NCI-H226 (cell line): Measurements from ENCODE around the gene PRKAG2.
"Not testable (repeated sequence)": the region's sequence is repeated elsewhere in the genome, so short reads cannot be mapped to it uniquely, and the experiment has no call there.

Experiments
- DNase-seq: peaks from one replicate; pipeline ENCODE4 v3.0.0-alpha.2; 2015

The PRKAG2 gene

GRCh38 chr7:151759591-151760042 lies 117.3 kb downstream of the PRKAG2 start:
- DNase-seq: peak; percentile 48

GRCh38 chr7:151758622-151759540 lies 118.0 kb downstream of the PRKAG2 start:
- DNase-seq: no peak

- DNase-seq: no peak
These were observed 119.6 kb downstream of the PRKAG2 start for GRCh38 chr7:151757274-151757673.

- no peak for DNase-seq
These were observed 120.0 kb downstream of the PRKAG2 start for GRCh38 chr7:151756866-151757265.

DNA sequence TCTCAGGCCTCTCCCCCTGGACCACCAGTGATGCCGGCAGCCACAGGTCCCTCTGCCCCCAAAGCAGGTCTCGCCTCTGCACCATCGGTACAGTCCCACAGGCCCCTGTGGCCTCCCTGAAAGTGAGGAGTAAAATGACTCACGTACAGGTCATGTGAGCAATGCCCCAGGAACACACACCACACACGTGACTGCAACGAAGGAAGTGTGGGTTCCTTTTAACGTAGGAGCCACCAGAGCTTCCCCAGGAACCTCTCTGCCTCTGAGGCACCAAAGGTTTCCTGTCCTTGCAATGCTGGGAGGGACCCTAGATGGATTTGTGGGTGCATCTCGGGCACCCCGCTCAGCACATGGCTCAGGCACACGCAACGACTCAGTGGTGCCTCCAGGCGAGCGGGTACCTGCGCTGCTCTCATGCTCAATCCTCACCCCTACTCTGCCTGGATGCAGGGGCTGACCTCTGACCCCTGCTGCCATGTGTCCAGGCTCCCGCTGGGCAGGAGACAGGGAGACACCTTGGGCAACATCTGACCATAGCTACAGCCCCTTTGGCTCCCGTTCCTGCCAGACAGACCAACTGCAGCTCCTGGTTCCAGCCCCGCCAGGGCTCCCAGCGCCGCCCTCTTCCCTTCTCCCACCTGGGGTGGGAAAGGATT lies 120.7 kb downstream of the PRKAG2 start:
- peak; percentile 53 for DNase-seq

DNA sequence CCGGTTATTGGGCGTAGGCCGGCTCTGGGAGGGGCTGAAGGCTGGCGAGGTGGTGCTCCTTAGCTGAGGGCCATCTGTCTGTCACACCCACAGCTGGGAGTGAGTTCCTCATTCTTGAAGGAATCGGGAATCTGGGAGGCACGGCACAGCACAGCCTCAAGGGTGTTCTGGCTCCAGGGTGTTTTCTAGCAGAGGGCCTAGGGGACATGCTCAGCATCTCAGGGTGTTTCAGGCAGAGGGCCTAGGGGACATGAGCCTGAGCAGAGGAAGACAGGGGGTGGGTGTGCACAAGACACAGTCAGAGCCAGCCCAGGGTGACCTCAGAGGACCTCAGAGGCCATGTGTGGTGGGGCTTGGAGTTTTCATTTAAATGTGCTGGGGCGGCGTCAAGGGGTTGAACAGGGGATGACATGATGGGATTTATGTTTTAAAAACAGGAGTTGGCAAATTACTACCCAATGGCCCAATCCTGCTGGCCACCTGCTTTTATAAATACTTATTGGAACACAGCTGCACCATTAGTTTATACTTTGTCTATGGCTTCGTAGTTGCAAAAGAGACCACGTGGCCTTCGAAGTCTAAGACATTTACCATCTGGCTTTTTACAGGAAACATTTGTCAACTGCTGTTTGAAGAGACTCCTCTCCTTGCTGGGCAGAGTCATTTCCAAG lies 121.6 kb downstream of the PRKAG2 start:
- no peak for DNase-seq

DNA sequence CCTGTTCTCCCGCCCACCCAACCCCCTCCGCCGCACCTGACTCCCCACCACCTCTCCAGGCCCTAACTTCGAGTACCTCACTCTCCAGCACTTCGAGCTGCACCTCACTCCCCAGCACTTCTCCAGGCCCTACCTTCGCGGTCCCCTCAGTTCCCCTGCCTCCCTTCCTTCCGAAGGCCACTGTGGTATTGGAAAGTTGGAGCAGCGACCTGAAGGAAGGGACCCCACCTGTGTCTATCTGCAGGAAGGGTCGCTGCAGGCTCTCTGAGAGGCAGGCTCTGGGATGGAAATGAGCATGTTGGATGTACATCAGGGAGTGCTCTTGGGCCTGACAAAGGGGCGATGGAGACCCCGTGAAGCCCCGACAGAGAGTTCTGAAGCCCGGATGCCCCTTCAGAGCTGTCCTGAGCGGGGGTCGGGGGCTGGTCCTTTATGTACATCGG lies 122.2 kb downstream of the PRKAG2 start:
- no peak for DNase-seq

GRCh38 chr7:151754142-151754590 lies 122.7 kb downstream of the PRKAG2 start:
- peak; percentile 99 for DNase-seq

GRCh38 chr7:151752816-151753595 lies 123.9 kb downstream of the PRKAG2 start:
- no peak for DNase-seq

DNA sequence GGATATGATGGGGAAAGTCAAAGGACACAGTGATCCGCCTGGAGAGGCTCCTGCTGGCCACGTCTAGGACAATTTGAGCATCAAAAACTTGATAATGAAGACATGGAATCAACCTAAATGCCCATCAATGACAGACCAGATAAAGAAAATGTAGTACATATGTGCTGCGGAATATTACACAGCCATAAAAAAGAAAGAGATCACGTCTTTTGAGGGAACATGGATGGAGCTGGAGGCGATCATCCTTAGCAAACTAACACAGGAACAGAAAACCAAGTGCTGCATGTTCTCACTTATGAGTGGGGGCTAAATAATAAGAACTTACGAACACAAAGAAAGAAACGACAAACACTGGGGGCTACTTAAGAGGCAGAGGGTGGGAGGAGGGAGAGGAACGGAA lies 124.9 kb downstream of the PRKAG2 start:
- DNase-seq: no peak

- DNase-seq: no peak
These were observed 128.2 kb downstream of the PRKAG2 start for GRCh38 chr7:151748733-151749132.

GRCh38 chr7:151748021-151748420 lies 128.9 kb downstream of the PRKAG2 start:
- not testable (repeated sequence) for DNase-seq

DNA sequence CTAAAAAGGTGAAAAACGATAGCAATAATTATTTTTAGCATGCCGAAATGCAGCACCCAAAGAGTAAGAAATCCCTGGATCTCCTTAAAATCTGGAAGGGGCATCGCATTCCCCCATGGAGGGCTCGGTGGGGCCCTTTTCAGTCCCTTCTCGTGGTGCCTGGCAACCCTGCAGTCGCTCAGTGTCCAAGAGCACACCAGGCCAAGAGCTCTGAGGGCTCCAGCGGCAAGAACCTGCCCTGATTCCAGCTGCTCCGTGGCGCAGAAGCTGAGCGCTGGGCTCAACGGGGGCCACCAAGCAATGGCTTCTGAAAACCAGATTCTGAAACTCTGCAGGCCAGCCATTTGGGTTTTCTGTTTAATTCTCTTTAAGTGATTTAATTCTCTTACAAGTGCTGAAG lies 131.2 kb downstream of the PRKAG2 start:
- DNase-seq: no peak

- DNase-seq: peak; percentile 73
These were observed 132.0 kb downstream of the PRKAG2 start for GRCh38 chr7:151744656-151745638.

DNA sequence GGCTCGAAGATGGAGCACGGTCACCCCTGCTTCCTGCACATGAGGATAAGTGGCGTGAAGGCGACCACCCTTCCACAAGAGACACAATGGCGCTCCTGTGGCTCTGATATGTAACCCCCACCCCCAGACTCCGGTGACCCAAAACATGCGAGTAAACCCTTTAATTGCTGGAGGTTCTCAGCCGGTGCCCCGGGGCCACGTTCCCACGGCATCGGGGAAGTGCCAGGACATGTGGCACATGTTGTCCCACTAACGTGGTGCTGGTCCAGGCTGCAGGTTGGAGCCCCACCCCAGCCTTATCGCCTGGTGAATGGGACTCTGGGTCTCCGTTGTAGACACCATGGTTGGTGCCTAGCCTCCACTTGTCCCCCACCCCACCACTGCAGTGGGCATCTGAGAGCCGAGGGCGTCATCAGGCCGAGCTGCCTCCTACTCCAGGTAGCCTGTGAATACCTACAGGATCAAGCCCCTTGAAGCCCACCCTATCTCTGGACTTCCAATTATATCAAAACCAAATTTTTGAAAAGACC lies 132.8 kb downstream of the PRKAG2 start:
- no peak for DNase-seq

DNA sequence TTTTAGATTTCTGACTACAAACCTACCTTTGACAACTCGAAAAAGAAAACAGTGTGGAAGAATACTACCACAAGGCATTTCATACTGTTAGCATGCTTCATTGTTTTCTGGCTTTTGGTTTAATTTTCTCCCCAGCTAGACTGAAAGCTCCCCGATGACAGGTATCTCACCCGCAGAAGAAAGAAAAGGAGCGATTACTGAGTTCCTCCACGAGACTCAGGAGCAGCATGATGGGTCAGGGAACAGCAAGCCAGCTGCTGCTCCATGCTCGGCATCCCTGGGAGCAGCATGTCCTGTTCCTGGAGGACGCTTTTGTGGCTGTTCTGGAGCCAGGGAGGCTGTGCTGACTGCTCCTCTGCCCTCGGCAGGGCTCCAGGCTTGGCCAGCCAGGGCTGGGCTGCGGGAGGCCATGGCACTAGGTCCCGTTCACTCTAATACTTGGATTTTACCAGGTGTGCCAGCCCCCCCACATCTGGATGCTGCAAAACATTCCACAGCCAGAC lies 133.4 kb downstream of the PRKAG2 start:
- no peak for DNase-seq

DNA sequence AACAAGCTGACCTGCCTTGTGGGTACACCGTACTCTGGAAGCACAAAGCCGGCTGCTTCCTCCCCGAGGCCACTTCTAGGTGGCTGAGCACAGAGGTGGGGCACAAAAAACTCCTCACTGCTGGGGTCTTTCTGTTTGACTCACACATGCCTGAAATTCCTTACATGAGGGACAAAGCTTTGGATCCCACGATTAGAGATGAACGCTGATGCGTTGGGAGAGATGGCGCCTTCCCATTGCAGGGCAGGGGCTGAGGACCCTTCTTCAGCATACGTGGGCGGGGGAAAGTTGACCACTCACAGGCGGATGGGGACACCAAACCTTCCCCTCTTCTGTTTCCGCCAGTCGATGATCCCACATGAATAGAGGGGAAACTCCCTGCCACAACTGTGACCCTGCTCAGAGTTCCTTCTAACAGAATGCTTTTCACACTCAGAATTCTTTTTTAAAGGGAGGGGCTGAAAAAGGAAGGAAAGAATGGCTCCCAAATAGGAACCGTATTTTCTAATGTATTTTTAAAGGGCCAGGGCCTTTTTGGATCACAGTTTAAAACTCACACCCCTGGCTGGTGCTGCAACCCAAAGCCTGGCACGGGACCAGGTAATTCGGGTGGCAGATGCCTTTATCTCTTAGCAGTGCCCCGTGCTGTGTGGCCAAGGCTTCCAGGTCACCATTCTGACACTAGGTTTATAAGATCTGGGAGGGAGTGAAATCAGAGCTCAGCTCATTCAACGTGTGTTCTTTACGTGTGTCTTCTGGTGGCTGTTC lies 134.0 kb downstream of the PRKAG2 start:
- no peak for DNase-seq

DNA sequence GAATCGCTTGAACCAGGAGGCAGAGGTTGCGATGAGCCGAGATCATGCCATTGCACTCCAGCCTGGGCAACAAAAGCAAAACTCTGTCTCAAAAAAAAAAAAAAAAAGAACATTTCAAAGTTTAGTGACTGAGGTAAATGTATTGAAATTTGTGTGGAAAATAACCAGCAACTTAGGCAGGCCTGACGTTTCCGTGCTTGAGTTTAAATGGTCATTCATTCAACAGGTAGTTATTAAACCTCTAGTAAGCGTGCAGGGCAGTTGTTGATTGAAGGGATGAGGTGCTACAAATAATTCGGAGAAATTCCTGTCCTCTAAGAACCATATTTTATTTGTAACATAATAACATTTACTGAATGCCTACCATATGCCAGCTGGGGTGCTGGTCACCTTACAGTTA lies 135.3 kb downstream of the PRKAG2 start:
- no peak for DNase-seq

DNA sequence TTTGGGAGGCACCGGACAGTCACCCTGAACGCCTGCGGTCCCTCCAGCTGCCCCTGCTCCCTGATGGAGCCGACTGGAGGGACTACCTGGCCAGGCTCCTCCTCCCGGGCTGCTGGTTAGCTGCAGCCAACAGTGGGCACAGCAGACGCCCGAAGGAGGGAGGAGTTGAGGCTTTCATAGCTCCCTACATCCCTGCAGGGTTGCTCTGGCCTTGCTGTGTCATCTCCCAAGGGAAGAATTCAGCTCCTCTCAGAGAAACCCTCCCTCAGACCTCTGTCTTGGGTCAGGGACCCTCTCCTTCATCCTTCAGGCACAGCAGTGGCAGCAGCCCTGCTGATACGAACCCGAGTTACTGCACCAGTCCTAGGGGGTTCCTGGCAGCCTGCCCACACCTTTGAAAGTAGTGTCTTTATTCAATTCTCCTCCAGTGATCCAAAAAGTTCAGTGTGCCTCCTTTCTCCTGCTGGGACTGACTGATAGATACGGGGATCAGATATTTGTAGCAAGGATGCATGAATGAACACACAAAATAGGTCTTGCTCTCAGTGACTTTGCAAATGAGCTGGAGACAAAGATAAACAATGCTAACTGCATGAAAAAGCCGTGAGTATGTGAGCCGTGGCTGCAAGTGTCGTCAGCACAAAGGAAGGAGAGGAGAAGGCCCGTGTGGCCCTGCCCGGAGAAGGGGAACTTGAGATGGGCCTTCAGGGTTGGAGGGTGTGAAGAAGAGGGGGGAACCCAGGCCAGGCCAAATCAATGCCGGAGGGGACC lies 136.6 kb downstream of the PRKAG2 start:
- DNase-seq: no peak
